GM18507 (cell line): ENCODE results near the gene PDP2.
"Not testable (repeated sequence)": the region's sequence is repeated elsewhere in the genome, so short reads cannot be mapped to it uniquely, and the experiment has no call there.

Experiments used
- DNase-seq: peaks from one replicate; pipeline ENCODE4 v3.0.0; 2011; ENCODE audit warnings: low read depth; ENCODE audit not compliant: insufficient read length; ENCODE audit errors: extremely low spot score
- FAIRE-seq: peaks from 2 replicates; lab custom pipeline; 2011; peaks lifted over from hg19 to GRCh38; lab: Jason Lieb, UNC

Gene PDP2

DNA sequence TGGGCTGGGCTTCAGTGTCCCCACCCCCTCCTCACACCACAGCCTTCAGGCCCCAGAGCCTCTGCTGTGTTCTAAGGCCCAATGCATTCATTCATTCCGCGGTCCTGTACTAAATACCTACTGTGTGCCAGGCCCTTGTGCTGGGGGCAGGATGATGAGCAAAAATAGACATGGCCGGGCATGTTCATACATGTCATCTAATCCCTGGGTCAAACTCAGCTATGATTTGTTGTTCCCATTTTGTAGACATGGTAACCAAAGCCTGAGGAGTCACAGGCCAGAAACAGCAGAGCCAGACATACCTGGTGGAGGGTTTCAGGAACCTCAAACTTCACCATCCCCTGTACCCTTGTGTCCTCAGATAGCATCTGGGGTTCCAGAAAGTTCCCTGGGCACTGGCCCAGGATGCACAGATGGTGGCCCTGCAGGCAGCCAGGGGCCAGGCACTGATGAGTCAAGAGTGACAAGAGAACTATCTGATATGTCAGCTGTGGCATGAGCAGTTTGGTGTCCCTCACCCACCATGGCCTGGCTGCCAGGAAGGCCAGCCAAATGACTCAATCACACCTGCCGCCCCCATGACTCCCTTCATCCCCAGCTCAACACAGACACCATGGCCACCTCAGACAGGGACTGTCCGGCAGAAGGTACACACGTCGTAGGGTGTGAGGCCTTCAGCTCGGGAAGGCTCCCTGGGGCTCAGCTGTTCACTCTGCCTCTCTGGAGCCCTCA lies 47.8 kb downstream of the PDP2 start:
- FAIRE-seq (no peak), DNase-seq (no peak)

DNA sequence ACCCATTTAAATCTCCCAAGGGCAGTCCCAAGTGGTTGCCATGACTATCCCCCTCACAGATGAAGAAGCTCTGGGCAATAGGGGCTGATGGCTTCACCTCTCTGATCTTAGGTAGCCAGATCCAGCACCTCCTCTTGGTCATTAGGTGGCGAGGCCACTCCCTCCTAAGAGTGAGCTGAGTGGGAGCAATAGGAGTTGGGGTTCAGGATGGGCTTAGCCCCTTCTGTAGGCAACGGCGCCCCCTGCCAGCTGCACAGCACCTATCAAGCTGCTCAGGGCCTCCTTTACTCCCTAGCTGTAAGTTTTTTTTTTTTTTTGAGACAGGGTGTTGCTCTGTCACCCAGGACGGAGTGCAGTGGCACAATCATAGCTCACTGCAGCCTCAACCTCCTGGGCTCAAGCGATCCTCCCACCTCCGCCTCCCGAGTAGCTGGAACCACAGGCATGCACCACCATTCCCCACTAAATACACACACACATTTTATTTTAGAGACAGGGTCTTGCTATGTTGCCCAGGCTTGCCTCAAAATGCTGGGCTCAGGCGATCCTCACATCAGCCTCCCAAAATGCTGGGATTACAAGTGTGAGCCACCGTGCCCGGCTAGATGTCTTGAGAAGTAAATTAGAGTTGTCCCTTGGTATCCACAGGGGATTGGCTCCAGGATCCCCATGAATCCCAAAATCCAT lies 48.5 kb downstream of the PDP2 start:
- FAIRE-seq, result no peak
- no peak for DNase-seq

DNA sequence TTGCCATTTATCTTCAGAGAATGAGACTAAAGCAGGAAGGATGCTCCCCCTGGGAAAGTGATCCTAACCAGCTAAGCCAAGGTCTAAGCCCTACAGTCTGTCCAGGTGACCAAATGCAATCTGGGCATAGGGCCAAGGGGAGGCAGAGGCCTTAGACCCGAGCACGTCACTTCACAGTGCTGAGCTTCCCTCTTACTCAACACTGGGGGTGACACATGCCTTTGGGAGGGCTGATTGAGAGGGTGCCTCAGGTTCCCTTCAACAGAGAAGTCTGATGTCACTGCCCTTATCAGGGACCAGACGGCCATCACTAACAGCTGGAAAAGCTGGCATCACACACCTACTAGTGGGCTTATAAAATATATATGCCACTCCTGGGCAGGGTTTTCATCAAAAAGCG lies 49.9 kb downstream of the PDP2 start:
- DNase-seq (no peak), FAIRE-seq (no peak)

DNA sequence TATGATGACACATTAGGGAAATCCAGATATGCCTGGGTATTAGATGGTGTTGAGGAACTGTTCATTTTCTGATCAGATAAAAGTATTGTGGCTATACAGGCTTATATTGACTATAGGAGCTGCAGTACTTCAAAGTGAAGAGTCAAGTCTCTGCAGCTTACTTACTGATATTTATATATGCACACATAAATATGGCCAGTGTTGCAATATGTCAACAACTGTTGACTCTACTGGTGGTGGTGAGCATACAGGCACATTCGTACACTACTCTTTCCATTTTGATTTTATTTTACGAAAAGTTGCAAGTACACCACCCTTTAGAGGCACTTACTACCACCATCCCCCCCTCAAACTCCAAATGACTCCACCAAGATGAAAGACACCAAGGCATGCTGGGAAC lies 51.4 kb downstream of the PDP2 start:
- no peak for FAIRE-seq
- DNase-seq, result no peak

DNA sequence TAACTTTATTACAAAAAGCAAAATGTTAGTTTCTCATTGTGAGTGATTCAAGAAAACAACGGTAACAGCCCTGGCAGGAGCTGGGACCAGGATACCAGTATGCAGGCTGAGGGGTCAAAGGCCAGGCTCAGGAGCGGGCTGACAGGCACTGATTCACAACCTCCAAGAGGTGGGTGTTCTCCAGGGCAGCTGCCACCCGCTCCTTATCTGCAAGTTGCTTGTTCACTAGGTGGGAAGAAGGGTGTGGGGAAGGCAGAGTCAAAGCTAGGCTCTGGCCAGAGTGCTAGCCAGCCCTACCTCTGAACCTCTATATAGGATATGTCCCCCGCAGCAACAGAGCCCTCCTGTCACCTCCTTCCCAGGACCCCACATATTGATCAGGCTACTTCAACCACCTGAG lies 51.8 kb downstream of the PDP2 start:
- no peak for FAIRE-seq

DNA sequence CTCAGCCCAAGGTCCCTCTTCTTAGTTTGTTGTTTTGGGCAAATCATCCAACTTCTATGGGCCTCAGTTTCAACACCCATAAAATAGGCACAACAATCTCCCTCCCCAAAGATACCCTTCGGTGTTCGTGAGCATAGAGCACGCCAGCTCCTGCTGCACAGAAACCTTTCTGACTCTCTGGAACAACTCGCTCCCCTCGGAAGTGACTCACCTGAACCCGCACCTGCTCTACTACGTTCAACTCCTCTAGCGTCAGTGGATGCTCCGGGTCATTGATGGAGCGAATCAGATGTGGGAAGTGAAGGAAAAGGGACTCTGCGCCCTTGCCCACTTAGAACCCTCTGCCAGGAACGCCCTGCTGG lies 53.4 kb downstream of the PDP2 start:
- DNase-seq (no peak), FAIRE-seq (no peak)

More for the DNA sequence above, 51.8 kb downstream of the PDP2 start:
- no peak for DNase-seq

DNA sequence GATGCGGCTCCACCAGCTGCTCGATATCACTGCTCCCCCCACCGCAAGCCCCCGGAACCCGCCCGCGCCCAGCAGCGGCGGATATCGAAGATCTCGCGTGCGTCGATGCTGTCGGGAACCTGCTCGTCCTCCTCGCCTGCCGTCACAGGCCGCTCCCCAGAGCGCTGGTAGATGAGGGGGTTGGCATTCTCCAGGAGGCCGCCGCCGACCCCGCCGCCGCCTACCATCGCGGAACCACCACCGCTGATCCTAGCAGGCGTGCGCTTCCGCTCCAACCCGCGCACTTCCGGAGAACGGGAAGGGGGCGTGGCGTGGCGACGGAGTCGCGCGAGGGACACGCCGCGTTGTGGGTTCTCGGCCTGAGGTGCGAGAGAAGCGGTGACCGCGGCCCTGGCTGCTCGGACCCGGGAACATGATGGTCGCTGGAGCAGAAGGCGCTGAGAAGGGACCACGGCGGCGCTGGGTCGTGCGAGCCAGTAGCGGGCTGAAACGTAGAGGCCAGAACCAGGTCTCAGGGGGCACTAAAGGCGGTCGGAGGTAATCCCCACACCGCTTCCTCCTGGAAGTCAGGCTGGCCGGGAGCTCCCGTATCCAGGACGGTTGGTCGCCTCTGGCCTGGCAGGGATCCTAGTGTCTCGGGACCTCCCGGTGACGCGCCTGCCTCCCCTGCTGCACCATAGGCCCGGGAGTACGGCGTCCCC lies 54.0 kb downstream of the PDP2 start, which contains the start of gene CIAO2B:
CIAO2B (minus strand) TSS at position 265 of the 701 bp plus-strand sequence; CDS start at position 227, 38 bp downstream.
- FAIRE-seq, result peak; percentile 93

DNA sequence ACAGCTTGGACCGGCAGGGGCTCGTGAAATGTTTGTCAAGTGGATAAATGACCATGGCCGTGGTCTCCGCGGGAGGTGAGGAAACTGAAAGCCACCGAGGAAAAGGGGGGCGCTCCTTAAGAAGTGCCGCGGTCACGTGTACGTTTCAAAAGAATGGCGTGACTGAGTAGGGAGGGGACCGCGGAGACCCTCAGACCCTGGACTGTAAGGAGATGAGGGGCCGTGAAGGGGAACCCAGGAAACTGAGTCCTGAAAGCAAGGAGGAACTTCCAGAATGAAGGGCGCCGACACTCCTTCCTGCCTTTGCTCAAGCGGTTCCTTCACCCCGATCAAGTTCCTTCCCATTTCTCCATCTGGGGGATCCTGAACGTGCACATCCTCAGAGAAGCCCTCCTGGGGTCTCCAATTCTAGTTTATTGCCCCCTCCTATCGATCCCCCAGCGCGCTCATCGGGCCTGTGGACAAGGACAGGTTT lies 54.6 kb downstream of the PDP2 start:
- not testable (repeated sequence) for FAIRE-seq, DNase-seq

More for the DNA sequence above, 54.0 kb downstream of the PDP2 start, which contains the start of gene CIAO2B:
- peak; percentile 91 for DNase-seq

DNA sequence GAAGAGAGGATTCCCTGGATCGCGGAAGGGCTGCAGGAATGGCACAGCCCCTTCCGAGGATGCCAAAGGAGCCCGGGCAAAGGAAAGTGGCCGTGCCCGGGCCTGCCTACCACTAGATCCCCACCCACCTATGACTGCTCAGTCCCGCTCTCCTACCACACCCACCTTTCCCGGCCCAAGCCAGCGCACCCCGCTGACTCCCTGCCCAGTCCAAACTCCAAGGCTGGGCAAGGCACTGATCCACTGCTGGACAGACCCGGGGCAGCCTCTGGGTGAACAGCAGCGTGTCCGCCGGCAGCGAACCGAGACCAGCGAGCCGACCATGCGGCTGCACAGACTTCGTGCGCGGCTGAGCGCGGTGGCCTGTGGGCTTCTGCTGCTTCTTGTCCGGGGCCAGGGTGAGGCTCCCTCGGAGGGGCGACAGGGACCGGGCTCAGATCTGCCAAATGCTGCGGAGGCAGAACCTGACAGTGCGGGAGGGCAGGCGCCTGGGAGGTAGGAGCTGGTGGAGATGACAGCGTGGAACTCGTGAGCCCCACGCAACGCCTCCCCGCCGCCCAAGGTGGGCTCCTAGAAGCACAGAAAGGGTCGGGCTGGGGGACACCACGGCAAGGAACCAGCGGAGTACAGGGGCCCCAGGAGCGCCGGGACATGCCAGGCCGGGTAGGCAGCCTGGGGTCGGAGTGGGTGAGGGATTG lies 55.1 kb downstream of the PDP2 start, which contains the start of gene CES2:
CES2 (plus strand) TSS at position 203 of the 698 bp plus-strand sequence; CDS start at position 323, 120 bp downstream.
- FAIRE-seq, result no peak
- DNase-seq, result no peak

DNA sequence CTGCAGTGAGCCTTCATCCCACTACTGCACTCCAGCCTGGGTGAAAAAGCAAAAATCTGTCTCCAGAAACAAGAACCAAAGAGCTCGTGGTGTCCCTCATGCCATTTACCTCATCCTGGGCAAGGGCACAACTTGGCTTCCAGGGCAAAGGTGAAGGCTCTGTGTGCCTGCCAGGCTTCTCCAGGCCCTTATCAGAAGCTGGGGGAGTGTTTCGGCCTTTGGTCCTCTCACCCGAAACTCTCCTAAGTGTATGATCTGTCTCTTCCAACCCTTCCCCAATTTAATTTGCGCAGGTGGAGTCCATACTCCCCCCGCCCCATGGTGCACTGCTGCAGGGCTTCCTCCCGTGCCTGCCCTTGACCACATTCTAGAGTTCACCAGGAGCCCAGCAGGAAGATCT lies 56.1 kb downstream of the PDP2 start:
- FAIRE-seq (peak; percentile 15), DNase-seq (no peak)

DNA sequence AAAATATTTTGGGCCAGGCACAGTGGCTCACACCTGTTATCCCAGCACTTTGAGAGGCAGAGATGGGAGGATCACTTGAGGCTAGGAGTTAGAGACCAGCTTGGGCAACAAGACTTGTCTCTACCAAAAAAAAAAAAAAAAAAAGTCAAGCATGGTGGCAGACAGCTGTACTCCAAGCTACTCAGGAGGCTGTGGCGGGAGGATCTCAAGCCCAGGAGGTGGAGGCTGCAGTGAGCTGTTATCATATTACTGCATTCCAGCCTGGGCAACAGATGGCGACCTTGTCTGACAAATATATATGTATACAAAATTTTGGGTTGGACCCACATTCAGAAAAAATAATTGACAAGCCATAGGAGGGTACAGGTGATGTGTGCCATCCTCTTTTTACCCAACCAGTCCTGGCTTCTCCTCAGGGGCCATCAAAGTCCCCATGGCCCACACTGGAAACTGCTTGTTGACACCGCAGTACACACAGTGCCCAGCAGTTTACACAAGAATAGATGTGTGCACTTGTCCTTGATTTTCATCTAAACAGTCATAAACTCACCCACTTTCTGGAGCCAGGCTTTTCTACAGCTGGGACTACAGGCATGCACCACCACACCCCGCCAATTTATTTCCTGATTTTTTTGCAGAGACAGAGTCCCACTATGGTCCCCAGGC lies 56.7 kb downstream of the PDP2 start:
- no peak for FAIRE-seq
- DNase-seq, result no peak

DNA sequence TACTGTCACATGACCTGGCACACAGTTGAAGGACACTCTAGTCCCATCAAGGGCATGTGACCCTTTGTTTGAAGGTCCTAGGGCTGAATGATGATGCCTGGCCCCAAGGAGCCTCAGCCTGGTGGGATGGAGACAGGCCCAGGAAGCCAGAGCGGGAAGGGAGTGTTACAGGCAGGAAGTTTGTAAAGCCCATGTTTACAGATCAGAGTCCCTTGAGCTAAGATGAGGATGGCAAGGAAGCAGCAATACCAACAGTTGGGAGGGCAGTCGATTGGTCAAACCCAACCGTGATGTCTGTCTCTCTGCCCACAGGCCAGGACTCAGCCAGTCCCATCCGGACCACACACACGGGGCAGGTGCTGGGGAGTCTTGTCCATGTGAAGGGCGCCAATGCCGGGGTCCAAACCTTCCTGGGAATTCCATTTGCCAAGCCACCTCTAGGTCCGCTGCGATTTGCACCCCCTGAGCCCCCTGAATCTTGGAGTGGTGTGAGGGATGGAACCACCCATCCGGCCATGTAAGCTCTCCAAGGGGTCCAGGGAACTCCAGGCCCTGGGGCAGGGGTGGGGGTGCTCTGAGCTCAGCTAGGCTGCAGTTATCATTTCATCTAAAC lies 57.5 kb downstream of the PDP2 start:
- FAIRE-seq (no peak), DNase-seq (no peak)

DNA sequence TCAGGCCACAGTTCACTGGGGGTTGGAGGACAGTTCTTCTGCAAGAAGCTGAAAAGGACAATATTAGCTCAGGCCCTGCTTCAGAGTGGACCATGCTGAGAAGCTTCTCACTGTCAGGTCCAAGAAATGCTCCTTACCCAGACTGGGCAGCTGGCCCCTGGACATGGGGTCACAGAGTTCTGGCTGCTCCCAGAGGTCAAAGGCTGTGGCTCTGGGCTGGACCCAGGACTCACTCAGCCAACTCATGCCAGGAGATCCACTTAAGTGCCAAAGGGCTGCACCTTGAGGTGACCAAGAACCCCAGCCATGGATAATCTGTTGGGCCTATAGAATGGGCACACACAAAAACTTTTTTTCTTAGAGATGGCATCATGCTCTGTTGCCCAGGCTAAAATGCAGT lies 59.1 kb downstream of the PDP2 start:
- DNase-seq, result no peak

DNA sequence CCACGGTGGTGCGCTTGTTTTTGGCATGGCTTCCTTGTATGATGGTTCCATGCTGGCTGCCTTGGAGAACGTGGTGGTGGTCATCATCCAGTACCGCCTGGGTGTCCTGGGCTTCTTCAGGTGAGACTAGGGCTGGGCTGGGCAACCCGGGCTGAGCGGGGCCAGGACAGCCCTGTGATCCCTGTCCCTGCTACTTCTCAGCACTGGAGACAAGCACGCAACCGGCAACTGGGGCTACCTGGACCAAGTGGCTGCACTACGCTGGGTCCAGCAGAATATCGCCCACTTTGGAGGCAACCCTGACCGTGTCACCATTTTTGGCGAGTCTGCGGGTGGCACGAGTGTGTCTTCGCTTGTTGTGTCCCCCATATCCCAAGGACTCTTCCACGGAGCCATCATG lies 59.9 kb downstream of the PDP2 start:
- FAIRE-seq (no peak), DNase-seq (no peak)

More for the DNA sequence above, 59.1 kb downstream of the PDP2 start:
- no peak for FAIRE-seq
